GM13976 (cell line): ENCODE results near the gene SLC23A2.
"Not testable (repeated sequence)": the region's sequence is repeated elsewhere in the genome, so short reads cannot be mapped to it uniquely, and the experiment has no call there.

Source experiments
- DNase-seq: peaks from one replicate; pipeline ENCODE4 v3.0.0; 2012; ENCODE audit warnings: low spot score
- CTCF ChIP-seq: IDR thresholded peaks from 2 replicates; pipeline ENCODE4 v1.5.1; 2012; ENCODE audit warnings: borderline replicate concordance, mild to moderate bottlenecking; ENCODE audit not compliant: insufficient read depth; ENCODE audit errors: extremely low read depth, missing control alignments, control extremely low read depth
- in situ Hi-C: fragments of 300-500 bp; cut with MboI; formaldehyde crosslinking; loops from one replicate; pipeline ENCODE4 v1.12.0; 2022; ENCODE audit warnings: low sequenced_read_pairs, mixed read lengths, inconsistent platforms; ENCODE audit not compliant: unreplicated experiment

SLC23A2 gene

GRCh38 chr20:4924446-4924845, 76.9 kb downstream of the SLC23A2 start:
- DNase-seq, result no peak
- TF ChIP-seq CTCF, result no peak
- in situ Hi-C loops, result no loop called here

DNA sequence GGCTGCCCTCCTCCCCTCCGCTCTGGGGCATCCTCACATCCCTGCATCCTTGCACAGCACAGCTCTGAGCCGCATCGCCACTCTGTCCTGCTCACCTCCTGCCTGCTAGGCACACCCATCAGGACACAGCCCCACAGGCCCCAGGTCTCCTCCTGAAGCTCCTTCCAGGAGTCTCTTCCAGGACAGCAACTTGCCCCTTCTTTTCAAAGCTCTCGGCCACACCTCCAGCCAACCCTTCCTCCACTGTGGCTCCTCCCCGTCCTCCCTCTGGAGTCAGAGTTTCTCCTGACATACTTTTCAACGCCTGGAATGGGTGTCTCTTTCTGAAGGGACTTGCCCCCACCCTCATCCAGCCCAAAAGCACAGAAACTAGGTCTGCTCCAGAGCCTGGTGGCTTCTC, 77.3 kb downstream of the SLC23A2 start:
- TF ChIP-seq CTCF, result no peak
- DNase-seq, result no peak
- in situ Hi-C loops, result no loop called here

GRCh38 chr20:4922186-4922585, 79.1 kb downstream of the SLC23A2 start:
- no peak for DNase-seq
- in situ Hi-C loops, result no loop called here
- TF ChIP-seq CTCF, result no peak

GRCh38 chr20:4921271-4921670, 80.0 kb downstream of the SLC23A2 start:
- DNase-seq, in situ Hi-C loops: not testable (repeated sequence)

- no peak for TF ChIP-seq CTCF
- no peak for DNase-seq
- in situ Hi-C loops, result no loop called here
Measured at GRCh38 chr20:4920655-4921054, 80.7 kb downstream of the SLC23A2 start.

DNA sequence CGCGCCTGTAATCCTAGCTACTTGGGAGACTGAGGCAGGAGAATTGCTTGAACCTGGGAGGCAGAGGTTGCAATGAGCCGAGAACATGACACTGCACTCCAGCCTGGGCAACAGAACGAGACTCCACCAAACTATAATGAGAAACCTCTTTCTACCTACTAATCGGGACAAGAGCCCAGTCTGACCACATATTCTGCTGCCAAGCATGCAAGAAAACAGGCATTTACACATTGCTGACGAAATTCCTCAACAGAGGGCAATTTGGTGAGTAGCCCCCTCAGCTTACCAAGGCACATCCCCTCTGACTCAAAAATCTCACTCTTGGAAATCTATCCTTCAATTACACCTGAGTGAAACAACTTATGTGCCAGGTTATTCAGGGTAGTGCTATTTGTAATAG, 81.2 kb downstream of the SLC23A2 start:
- no peak for TF ChIP-seq CTCF
- in situ Hi-C loops, result no loop called here
- no peak for DNase-seq

DNA sequence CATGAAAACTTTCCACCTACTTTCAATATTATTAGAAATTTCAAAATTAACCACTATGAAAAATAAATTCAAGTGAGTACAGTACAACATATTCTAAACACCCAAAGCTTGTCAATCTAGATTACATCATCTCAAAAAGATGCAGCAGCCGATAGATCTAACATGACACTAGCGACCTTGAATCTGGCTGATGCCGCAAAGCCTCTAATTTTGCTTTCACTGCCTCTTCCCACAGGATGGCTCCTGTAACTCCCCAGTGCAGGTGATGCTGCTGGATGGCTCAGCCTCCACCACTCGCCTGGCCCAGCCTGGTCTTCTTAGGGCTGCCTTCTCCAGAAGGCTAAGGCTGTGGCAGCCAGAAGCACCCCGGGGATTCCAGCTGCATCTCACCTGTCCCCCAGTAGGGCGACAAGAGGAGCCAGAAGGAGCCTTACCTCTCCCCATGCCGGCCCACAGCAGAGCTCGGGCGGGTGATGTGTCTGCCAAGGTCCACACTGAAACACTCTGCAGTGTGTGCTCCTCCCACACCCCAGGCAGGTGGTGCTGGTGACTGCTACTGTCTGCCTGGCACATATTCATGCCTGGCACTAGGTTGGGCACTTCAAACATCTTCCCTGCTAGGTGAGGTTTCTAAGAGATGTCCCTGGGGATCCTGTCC, 82.1 kb downstream of the SLC23A2 start:
- no peak for DNase-seq
- no peak for TF ChIP-seq CTCF
- in situ Hi-C loops, result no loop called here

DNA sequence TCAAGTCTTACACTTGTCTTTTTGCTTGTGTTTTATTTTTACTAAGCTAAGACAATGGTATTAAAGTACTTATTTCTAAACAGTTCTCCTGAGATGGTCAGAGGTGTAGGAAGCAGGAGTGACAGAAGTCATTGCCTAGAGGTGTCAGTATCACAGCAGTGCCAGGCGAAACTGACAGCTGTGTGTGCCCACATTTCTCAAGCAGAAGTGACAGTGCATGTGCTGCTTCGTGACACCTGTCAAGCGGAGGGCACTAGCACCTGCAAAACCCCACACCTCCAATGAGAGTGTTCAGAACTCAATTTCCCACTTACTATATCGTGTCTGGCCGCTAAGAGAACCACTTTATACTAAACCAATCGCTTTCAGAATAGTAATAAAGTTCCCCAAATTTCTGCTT, 82.8 kb downstream of the SLC23A2 start:
- in situ Hi-C loops, result no loop called here
- TF ChIP-seq CTCF, result no peak
- no peak for DNase-seq
